ENCODE measurements around the gene ASB2.

ASB2 gene

GRCh38 chr14:94001501-94002396 is 25.4 kb upstream of the ASB2 start:
- no peaks in the 10 kb centered on the region for H3K9me2 ChIP-seq (replicated peaks; ENCODE audit: control insufficient read depth, low read length)
- H3K9me3 ChIP-seq (ENCODE audit: control insufficient read depth, insufficient read depth, low read length) = no peaks in the 10 kb centered on the region
- no peak overlapping the region for H3K27ac ChIP-seq (ENCODE audit: low read depth, low read length)
- peaks cover 8% of the 10 kb centered on the region for H3K4me1 ChIP-seq (ENCODE audit: control insufficient read depth, low read length)
- H3K4me2 ChIP-seq (ENCODE audit: low read length) = peak overlapping the region; percentile 45
- no peaks in the 10 kb centered on the region for H3F3A ChIP-seq (ENCODE audit: control insufficient read depth, insufficient read depth)
- no peaks in the 10 kb centered on the region for H3K36me3 ChIP-seq (ENCODE audit: control insufficient read depth, low read length)
- no peak for TF ChIP-seq EZH2phosphoT487 (IDR thresholded peaks at IDR 0.05; ENCODE audit: borderline replicate concordance, low read length)
- TF ChIP-seq, protein P1, sequence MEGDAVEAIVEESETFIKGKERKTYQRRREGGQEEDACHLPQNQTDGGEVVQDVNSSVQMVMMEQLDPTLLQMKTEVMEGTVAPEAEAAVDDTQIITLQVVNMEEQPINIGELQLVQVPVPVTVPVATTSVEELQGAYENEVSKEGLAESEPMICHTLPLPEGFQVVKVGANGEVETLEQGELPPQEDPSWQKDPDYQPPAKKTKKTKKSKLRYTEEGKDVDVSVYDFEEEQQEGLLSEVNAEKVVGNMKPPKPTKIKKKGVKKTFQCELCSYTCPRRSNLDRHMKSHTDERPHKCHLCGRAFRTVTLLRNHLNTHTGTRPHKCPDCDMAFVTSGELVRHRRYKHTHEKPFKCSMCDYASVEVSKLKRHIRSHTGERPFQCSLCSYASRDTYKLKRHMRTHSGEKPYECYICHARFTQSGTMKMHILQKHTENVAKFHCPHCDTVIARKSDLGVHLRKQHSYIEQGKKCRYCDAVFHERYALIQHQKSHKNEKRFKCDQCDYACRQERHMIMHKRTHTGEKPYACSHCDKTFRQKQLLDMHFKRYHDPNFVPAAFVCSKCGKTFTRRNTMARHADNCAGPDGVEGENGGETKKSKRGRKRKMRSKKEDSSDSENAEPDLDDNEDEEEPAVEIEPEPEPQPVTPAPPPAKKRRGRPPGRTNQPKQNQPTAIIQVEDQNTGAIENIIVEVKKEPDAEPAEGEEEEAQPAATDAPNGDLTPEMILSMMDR (IDR thresholded peaks at IDR 0.05; ENCODE audit: low read depth, low read length, poor library complexity, severe bottlenecking) = peak; percentile 99
- peaks cover 6% of the 10 kb centered on the region; the same call in 1 of the 2 replicates for H3K27me3 ChIP-seq (ENCODE audit: control insufficient read depth, low read length)
- H3K79me2 ChIP-seq (ENCODE audit: control insufficient read depth, low read length) = no peaks in the 10 kb centered on the region
- no peaks in the 10 kb centered on the region for H4K20me1 ChIP-seq (ENCODE audit: control insufficient read depth, insufficient read depth, low read depth, low read length)
- 0 out of 2 replicates have a peak overlapping the region, but pooled peaks have one; percentile 11 for H3K4me3 ChIP-seq (ENCODE audit: low read length)

GRCh38 chr14:94001016-94001415 is 24.6 kb upstream of the ASB2 start:
- H3K79me2 ChIP-seq (ENCODE audit: control insufficient read depth, low read length) = no peaks in the 10 kb centered on the region
- H3K36me3 ChIP-seq (ENCODE audit: control insufficient read depth, low read length) = no peaks in the 10 kb centered on the region
- no peak overlapping the region for H3K27ac ChIP-seq (ENCODE audit: low read depth, low read length)
- no peaks in the 10 kb centered on the region for H4K20me1 ChIP-seq (ENCODE audit: control insufficient read depth, insufficient read depth, low read depth, low read length)
- H3K4me2 ChIP-seq (ENCODE audit: low read length) = peak overlapping the region; percentile 45
- peaks cover 8% of the 10 kb centered on the region for H3K4me1 ChIP-seq (ENCODE audit: control insufficient read depth, low read length)
- no peak for TF ChIP-seq EZH2phosphoT487 (IDR thresholded peaks at IDR 0.05; ENCODE audit: borderline replicate concordance, low read length)
- TF ChIP-seq, protein P1 (IDR thresholded peaks at IDR 0.05; ENCODE audit: low read depth, low read length, poor library complexity, severe bottlenecking) = no peak
- H3K9me3 ChIP-seq (ENCODE audit: control insufficient read depth, insufficient read depth, low read length) = no peaks in the 10 kb centered on the region
- H3K9me2 ChIP-seq (replicated peaks; ENCODE audit: control insufficient read depth, low read length) = no peaks in the 10 kb centered on the region
- H3F3A ChIP-seq (ENCODE audit: control insufficient read depth, insufficient read depth) = no peaks in the 10 kb centered on the region
- peaks cover 6% of the 10 kb centered on the region; the same call in 1 of the 2 replicates for H3K27me3 ChIP-seq (ENCODE audit: control insufficient read depth, low read length)
- H3K4me3 ChIP-seq (ENCODE audit: low read length) = no peak overlapping the region

DNA sequence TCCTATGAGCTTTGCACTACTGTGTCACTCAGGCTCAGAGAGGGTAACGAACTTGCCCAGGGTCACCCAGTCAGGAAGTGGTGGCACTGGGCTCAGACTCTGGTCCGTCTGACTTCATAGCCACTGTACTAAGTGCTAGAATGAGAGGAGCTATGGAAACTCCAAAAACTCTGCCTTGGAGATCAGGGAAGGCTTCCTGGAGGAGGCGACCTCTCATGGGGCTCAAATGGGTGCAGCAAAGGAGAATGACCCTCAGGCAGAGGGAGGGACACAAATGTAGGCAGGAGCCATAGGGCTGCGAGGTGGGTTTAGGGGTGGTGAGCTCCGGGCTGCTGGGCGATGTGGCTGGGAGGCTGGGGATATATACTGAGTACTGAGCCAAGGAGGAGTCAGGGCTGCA is 23.9 kb upstream of the ASB2 start:
- no peaks in the 10 kb centered on the region for H3K79me2 ChIP-seq (ENCODE audit: control insufficient read depth, low read length)
- no peaks in the 10 kb centered on the region for H3F3A ChIP-seq (ENCODE audit: control insufficient read depth, insufficient read depth)
- peaks cover 6% of the 10 kb centered on the region; the same call in 1 of the 2 replicates for H3K27me3 ChIP-seq (ENCODE audit: control insufficient read depth, low read length)
- TF ChIP-seq, protein P1 (IDR thresholded peaks at IDR 0.05; ENCODE audit: low read depth, low read length, poor library complexity, severe bottlenecking) = no peak
- no peak for TF ChIP-seq EZH2phosphoT487 (IDR thresholded peaks at IDR 0.05; ENCODE audit: borderline replicate concordance, low read length)
- no peaks in the 10 kb centered on the region for H3K9me3 ChIP-seq (ENCODE audit: control insufficient read depth, insufficient read depth, low read length)
- H3K4me2 ChIP-seq (ENCODE audit: low read length) = no peak overlapping the region
- no peak overlapping the region for H3K27ac ChIP-seq (ENCODE audit: low read depth, low read length)
- H3K4me3 ChIP-seq (ENCODE audit: low read length) = no peak overlapping the region
- no peaks in the 10 kb centered on the region for H4K20me1 ChIP-seq (ENCODE audit: control insufficient read depth, insufficient read depth, low read depth, low read length)
- H3K4me1 ChIP-seq (ENCODE audit: control insufficient read depth, low read length) = peaks cover 8% of the 10 kb centered on the region
- no peaks in the 10 kb centered on the region for H3K9me2 ChIP-seq (replicated peaks; ENCODE audit: control insufficient read depth, low read length)
- no peaks in the 10 kb centered on the region for H3K36me3 ChIP-seq (ENCODE audit: control insufficient read depth, low read length)

Measured in DOHH2 (cell line).